Measurements from ENCODE around the gene EXOC6. TPM values are rescaled to one million over a fixed set of nuclear protein-coding genes. Genes with fewer than 3 reads are reported as not detected.

Gene EXOC6
- polyA plus RNA-seq, 1 donor from 2014 or later, result 26.3 TPM

DNA sequence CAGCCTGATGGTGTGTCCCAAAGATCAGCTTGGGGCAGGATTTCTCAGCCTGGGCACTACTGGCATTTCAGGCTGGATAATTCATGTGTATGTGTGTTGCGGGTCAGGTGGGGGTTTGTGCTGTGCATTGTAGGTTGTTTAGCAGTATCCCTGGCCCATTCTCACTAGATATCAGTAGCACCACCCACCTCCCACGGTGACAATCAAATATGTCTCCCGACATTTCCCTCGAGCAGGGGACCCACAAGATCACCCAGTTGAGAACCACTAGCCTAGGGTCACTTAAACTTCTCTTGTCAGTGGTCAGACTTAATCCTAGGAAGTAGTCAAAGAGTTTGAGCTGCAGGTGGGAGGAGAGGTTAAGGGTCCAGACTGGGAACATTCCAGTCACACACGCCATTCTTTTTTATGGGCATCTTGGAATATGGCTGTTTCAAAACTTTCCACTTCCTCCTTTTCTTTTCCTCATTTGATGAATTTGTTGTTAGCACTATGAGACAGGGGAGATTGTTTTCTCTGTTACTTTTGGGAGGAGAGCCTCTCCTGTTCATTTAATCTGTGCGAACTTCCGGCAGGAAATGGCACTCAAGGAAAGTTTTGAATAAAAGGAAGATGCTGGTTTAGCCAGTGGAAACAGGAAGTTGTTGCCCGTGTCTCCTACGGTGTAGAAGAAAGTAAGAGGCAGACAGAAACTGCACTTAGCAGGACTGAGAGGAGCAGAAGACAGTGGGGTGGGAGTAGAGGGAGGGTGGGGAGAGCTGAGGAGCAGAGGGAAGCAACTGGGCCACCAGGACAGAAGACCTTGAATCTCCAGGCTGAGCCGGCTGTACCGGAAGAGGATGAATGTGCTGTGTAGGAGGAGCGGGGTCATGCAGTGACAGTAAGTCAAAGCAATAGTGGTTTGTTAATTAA lies 17.6 kb upstream of the EXOC6 start:
- no peak overlapping the region for H3K4me2 ChIP-seq (ENCODE audit: low read length)
- no peak overlapping the region for H3K4me3 ChIP-seq (ENCODE audit: low read length)
- no peaks in the 10 kb centered on the region for H3F3A ChIP-seq (ENCODE audit: insufficient read depth, low read length, poor library complexity, severe bottlenecking)
- no peaks in the 10 kb centered on the region for H3K27me3 ChIP-seq (ENCODE audit: insufficient read depth, low read depth, low read length)
- H3K9me2 ChIP-seq (ENCODE audit: insufficient read depth, low read length), result no peaks in the 10 kb centered on the region
- no peak overlapping the region for H3K27ac ChIP-seq (ENCODE audit: low read length)
- H3K9ac ChIP-seq (ENCODE audit: low read length), result no peak overlapping the region
- H2AFZ ChIP-seq (ENCODE audit: low read depth, low read length), result no peak overlapping the region
- H3K36me3 ChIP-seq (ENCODE audit: insufficient read depth, low read length), result no peaks in the 10 kb centered on the region
- no peaks in the 10 kb centered on the region for H4K20me1 ChIP-seq (ENCODE audit: insufficient read depth)
- no peak for TF ChIP-seq EZH2 (IDR thresholded peaks at IDR 0.05; ENCODE audit: borderline replicate concordance, insufficient read depth, low read length, poor library complexity, severe bottlenecking)
- TF ChIP-seq RAD21 (conservative IDR thresholded peaks at IDR 0.05), result no peak
- TF ChIP-seq SMC3 (conservative IDR thresholded peaks at IDR 0.05; ENCODE audit: poor library complexity), result no peak
- TF ChIP-seq MXI1 (conservative IDR thresholded peaks at IDR 0.05; ENCODE audit: poor library complexity, severe bottlenecking), result no peak
- no peaks in the 10 kb centered on the region for H3K79me2 ChIP-seq (replicated peaks; ENCODE audit: insufficient read depth, low read length)
- no peaks in the 10 kb centered on the region for H3K9me3 ChIP-seq (ENCODE audit: low read length)

DNA sequence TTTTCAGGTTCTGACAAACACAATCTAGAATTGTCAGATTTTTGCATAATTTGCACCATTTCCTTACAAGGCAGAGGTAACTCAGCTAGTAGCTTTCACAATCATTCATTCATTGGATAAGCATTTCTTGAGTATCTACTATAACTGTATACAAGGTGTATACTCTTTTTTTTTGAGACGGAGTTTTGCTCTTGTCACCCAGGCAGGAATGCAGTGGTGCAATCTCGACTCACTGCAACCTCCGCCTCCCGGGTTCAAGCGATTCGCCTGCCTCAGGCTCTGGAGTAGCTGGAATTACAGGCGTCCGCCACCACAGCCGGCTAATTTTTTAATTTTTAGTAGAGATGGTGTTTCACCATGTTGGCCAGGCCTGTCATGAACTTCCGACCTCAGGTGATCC lies 16.2 kb upstream of the EXOC6 start:
- no peak for TF ChIP-seq POLR2AphosphoS5 (IDR thresholded peaks at IDR 0.05)
- Histone ChIP-seq H3F3A (ENCODE audit: insufficient read depth, low read length, poor library complexity, severe bottlenecking) (no peaks in the 10 kb centered on the region), H2AFZ (ENCODE audit: low read depth, low read length) (no peak overlapping the region), H3K9me2 (ENCODE audit: insufficient read depth, low read length) (no peaks in the 10 kb centered on the region), H3K79me2 (replicated peaks; ENCODE audit: insufficient read depth, low read length) (no peaks in the 10 kb centered on the region), H3K9ac (ENCODE audit: low read length) (no peak overlapping the region), H3K27ac (ENCODE audit: low read length) (no peak overlapping the region), H3K36me3 (ENCODE audit: insufficient read depth, low read length) (no peaks in the 10 kb centered on the region), H4K20me1 (ENCODE audit: insufficient read depth) (no peaks in the 10 kb centered on the region), H3K4me2 (ENCODE audit: low read length) (no peak overlapping the region), H3K9me3 (ENCODE audit: low read length) (no peaks in the 10 kb centered on the region), H3K27me3 (ENCODE audit: insufficient read depth, low read depth, low read length) (no peaks in the 10 kb centered on the region), H3K4me3 (ENCODE audit: low read length) (no peak overlapping the region)

DNA sequence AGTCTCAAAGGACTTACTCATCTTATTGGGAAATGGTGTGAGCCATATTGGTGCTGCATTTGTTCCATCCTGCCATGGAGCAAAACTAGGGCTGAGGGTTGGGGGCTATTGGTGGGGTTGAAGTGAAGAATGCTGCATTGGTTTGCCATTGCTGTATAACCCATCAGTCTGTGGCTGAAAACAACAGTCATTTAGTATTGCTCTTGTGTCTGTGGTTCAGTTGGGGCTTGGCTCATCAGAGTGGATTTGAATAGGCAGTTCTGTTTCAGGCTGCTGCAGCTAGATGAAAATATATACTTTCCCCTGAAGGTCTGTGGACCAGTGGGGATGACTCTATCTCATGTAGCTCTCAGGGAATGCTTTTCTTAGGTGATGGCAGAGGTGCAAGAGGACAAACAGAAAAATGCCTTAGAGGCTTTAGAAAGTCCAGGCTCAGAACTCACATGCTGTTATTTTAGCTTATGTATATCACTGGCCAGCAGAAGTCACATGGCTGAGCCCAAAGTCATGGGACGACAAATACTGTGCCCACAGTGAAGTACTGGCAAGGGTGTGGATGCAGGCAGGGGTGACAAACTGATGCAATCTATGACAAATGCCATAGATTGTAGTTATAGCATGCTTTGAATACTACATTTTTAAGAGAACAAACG lies 15.2 kb upstream of the EXOC6 start:
- Histone ChIP-seq H3K4me3 (ENCODE audit: low read length) (no peak overlapping the region), H3K9me3 (ENCODE audit: low read length) (no peaks in the 10 kb centered on the region), H4K20me1 (ENCODE audit: insufficient read depth) (no peaks in the 10 kb centered on the region), H3K27me3 (ENCODE audit: insufficient read depth, low read depth, low read length) (no peaks in the 10 kb centered on the region), H3K4me2 (ENCODE audit: low read length) (no peak overlapping the region), H3K9ac (ENCODE audit: low read length) (no peak overlapping the region), H2AFZ (ENCODE audit: low read depth, low read length) (no peak overlapping the region), H3F3A (ENCODE audit: insufficient read depth, low read length, poor library complexity, severe bottlenecking) (no peaks in the 10 kb centered on the region), H3K27ac (ENCODE audit: low read length) (no peak overlapping the region), H3K79me2 (replicated peaks; ENCODE audit: insufficient read depth, low read length) (no peaks in the 10 kb centered on the region), H3K36me3 (ENCODE audit: insufficient read depth, low read length) (no peaks in the 10 kb centered on the region), H3K9me2 (ENCODE audit: insufficient read depth, low read length) (no peaks in the 10 kb centered on the region)
- TF ChIP-seq TAF1 (IDR thresholded peaks at IDR 0.05; ENCODE audit: low read depth) (no peak), SMC3 (conservative IDR thresholded peaks at IDR 0.05; ENCODE audit: poor library complexity) (no peak), POLR2AphosphoS5 (IDR thresholded peaks at IDR 0.05) (no peak), MXI1 (conservative IDR thresholded peaks at IDR 0.05; ENCODE audit: poor library complexity, severe bottlenecking) (no peak), EP300 (conservative IDR thresholded peaks at IDR 0.05; ENCODE audit: poor library complexity, severe bottlenecking) (no peak), EZH2 (IDR thresholded peaks at IDR 0.05; ENCODE audit: borderline replicate concordance, insufficient read depth, low read length, poor library complexity, severe bottlenecking) (no peak), RAD21 (conservative IDR thresholded peaks at IDR 0.05) (no peak)
- TF ChIP-seq, protein P1, sequence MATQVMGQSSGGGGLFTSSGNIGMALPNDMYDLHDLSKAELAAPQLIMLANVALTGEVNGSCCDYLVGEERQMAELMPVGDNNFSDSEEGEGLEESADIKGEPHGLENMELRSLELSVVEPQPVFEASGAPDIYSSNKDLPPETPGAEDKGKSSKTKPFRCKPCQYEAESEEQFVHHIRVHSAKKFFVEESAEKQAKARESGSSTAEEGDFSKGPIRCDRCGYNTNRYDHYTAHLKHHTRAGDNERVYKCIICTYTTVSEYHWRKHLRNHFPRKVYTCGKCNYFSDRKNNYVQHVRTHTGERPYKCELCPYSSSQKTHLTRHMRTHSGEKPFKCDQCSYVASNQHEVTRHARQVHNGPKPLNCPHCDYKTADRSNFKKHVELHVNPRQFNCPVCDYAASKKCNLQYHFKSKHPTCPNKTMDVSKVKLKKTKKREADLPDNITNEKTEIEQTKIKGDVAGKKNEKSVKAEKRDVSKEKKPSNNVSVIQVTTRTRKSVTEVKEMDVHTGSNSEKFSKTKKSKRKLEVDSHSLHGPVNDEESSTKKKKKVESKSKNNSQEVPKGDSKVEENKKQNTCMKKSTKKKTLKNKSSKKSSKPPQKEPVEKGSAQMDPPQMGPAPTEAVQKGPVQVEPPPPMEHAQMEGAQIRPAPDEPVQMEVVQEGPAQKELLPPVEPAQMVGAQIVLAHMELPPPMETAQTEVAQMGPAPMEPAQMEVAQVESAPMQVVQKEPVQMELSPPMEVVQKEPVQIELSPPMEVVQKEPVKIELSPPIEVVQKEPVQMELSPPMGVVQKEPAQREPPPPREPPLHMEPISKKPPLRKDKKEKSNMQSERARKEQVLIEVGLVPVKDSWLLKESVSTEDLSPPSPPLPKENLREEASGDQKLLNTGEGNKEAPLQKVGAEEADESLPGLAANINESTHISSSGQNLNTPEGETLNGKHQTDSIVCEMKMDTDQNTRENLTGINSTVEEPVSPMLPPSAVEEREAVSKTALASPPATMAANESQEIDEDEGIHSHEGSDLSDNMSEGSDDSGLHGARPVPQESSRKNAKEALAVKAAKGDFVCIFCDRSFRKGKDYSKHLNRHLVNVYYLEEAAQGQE (IDR thresholded peaks at IDR 0.05; ENCODE audit: borderline replicate concordance), result no peak
- TF ChIP-seq, protein P2, sequence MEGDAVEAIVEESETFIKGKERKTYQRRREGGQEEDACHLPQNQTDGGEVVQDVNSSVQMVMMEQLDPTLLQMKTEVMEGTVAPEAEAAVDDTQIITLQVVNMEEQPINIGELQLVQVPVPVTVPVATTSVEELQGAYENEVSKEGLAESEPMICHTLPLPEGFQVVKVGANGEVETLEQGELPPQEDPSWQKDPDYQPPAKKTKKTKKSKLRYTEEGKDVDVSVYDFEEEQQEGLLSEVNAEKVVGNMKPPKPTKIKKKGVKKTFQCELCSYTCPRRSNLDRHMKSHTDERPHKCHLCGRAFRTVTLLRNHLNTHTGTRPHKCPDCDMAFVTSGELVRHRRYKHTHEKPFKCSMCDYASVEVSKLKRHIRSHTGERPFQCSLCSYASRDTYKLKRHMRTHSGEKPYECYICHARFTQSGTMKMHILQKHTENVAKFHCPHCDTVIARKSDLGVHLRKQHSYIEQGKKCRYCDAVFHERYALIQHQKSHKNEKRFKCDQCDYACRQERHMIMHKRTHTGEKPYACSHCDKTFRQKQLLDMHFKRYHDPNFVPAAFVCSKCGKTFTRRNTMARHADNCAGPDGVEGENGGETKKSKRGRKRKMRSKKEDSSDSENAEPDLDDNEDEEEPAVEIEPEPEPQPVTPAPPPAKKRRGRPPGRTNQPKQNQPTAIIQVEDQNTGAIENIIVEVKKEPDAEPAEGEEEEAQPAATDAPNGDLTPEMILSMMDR (IDR thresholded peaks at IDR 0.05; ENCODE audit: poor library complexity, severe bottlenecking), result no peak

Measured in neural cell (in vitro differentiated cells).